ENCODE data around the gene ARHGAP6.
A peak's percentile ranks its signal among the peaks of the same experiment; 100 is the strongest.

Gene ARHGAP6

GRCh38 chrX:11108253-11108941 is 557.3 kb downstream of the ARHGAP6 start:
- TF ChIP-seq, protein P1, sequence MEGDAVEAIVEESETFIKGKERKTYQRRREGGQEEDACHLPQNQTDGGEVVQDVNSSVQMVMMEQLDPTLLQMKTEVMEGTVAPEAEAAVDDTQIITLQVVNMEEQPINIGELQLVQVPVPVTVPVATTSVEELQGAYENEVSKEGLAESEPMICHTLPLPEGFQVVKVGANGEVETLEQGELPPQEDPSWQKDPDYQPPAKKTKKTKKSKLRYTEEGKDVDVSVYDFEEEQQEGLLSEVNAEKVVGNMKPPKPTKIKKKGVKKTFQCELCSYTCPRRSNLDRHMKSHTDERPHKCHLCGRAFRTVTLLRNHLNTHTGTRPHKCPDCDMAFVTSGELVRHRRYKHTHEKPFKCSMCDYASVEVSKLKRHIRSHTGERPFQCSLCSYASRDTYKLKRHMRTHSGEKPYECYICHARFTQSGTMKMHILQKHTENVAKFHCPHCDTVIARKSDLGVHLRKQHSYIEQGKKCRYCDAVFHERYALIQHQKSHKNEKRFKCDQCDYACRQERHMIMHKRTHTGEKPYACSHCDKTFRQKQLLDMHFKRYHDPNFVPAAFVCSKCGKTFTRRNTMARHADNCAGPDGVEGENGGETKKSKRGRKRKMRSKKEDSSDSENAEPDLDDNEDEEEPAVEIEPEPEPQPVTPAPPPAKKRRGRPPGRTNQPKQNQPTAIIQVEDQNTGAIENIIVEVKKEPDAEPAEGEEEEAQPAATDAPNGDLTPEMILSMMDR (conservative IDR thresholded peaks at IDR 0.05) = no peak
- no peak overlapping the region for H3K27ac ChIP-seq

- no peak overlapping the region for H3K27ac ChIP-seq
- TF ChIP-seq, protein P1 (conservative IDR thresholded peaks at IDR 0.05) = no peak
Observed at GRCh38 chrX:11105080-11105479, 560.6 kb downstream of the ARHGAP6 start.

DNA sequence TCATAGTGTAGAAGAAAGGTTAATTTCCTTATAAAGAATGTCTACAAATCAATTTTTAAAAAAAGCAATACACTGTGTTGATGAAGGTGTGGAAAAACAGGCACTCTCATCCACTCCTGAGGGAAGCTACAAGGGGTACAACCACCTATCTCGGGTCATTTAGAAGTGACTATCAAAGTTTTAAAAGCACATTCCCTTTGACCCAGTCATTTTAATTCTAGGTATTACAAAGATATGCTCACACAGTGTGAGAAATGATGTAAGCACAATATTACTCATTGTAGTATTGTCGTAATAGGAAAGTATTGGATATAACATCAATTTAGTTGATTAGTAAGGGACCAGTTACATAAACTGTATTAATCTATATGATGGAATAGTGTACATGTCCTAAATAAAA is 562.0 kb downstream of the ARHGAP6 start:
- TF ChIP-seq, protein P1 (conservative IDR thresholded peaks at IDR 0.05) = no peak
- no peak overlapping the region for H3K27ac ChIP-seq

- TF ChIP-seq, protein P1 (conservative IDR thresholded peaks at IDR 0.05) = no peak
- no peak overlapping the region for H3K27ac ChIP-seq
Observed at GRCh38 chrX:11103006-11103405, 562.7 kb downstream of the ARHGAP6 start.

DNA sequence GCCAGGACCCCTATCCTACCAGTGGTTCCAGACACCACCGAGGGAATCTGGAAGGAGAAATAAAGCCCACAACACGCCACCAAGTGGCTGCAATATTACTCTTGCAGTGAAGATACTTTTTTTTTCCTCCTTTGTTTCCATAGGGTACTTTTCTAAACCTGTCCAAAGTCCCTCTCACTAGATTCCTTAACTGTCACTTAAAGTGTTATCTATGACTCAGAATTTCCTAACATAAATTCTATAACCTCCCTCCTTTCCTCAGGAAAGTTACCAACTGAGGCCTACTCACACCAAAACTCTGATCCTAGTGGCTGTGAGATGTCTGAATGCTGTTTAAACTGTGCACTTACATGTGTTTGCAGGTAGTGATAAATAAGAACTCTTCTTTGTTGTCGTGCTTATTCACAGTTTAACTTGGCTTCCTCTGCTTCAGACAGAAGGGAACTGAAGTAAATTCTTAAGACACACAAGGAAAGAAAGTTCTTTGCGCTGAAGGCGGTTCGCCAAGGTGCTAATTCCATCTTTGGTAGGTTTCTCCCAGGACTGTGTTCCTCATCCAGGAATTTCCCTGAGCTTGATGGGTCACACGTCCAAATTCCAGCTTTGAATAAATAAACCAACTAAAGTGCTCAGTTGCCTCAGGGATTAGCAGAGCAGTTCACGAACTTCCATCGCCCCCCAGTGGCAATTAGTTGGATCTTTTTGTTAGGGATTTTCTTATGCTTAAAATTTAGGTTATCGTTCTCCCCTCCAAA is 565.3 kb downstream of the ARHGAP6 start:
- TF ChIP-seq, protein P1 (conservative IDR thresholded peaks at IDR 0.05) = peak; percentile 70

DNA sequence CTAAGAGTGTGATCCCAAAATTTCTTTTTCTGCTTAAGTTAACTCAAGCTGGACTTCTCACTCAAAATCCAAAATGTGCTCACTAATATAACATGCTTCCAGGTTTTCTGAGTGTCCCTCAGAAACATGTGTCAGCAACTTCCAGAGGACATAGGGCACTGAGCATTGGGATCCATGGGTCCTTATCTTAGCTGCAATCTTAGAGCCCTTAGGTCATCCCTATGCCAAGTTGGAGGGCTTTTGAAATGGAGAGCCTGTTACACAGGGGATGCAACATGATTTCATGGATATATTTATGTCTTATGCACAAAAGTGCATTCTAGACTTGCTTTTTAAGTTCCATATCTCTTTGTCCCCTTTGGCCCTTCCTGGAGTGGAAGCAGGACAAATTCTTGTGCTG is 566.3 kb downstream of the ARHGAP6 start:
- peak overlapping the region; percentile 58; the same call in 1 of the 2 replicates for H3K27ac ChIP-seq
- TF ChIP-seq, protein P1 (conservative IDR thresholded peaks at IDR 0.05) = no peak

More for the DNA sequence above, 565.3 kb downstream of the ARHGAP6 start:
- peak overlapping the region; percentile 58 for H3K27ac ChIP-seq

DNA sequence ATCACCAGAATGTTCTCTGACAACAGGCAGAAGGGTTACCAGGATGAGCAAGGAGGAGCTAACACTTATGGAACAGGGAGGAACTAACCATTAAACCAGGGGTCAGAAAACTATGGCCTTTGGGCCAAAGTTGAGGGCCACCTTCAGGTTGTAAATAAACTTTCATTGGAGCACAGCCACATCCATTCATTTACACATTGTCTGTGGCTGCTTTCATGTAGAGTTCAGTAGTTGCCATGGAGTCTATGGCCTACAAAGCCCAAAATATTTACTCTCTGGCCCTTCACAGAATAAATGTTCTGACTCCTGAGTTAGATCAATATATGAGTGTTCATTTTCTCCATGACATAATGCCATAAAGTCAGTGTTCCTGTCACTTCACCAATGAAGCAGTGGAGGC is 567.8 kb downstream of the ARHGAP6 start:
- H3K27ac ChIP-seq = no peak overlapping the region

More for the DNA sequence above, 567.8 kb downstream of the ARHGAP6 start:
- TF ChIP-seq, protein P1 (conservative IDR thresholded peaks at IDR 0.05) = no peak

Measured in VCaP (cell line).